Measurements from ENCODE around the gene HEBP2. TPM values are rescaled to one million over a fixed set of nuclear protein-coding genes. Genes with fewer than 3 reads are reported as not detected.
A peak's percentile ranks its signal among the peaks of the same experiment; 100 is the strongest.

Gene HEBP2
- total RNA-seq, 6 experiments from 2014 or later, result 37.3 to 69.2 (median 53.0) TPM

GRCh38 chr6:138382498-138383265 is 21.3 kb upstream of the HEBP2 start:
- no peak for TF ChIP-seq POLR2A (IDR thresholded peaks at IDR 0.05)
- no peak for TF ChIP-seq CTCF (IDR thresholded peaks at IDR 0.05)
- 71% methylated on average over 2 of the region's 8 CpGs for WGBS (ENCODE audit: insufficient coverage, low coverage, low lambda C conversion rate, missing lambda C conversion rate)
- intact Hi-C loops (cut with DNase I), result no loop called here
- DNase-seq (no peak), ATAC-seq (no peak)
- H3K27ac ChIP-seq, result no peak overlapping the region
- no peaks in the 10 kb centered on the region for H3K36me3 ChIP-seq
- H3K4me1 ChIP-seq, result peaks cover 0 to 21% (median 7%) of the 10 kb centered on the region in 4 donors
- no peaks in the 10 kb centered on the region for H3K9me3 ChIP-seq
- no peaks in the 10 kb centered on the region for H3K27me3 ChIP-seq
- no peak overlapping the region for H3K4me3 ChIP-seq

GRCh38 chr6:138383776-138384175 is 20.2 kb upstream of the HEBP2 start:
- Histone ChIP-seq H3K36me3 (no peaks in the 10 kb centered on the region), H3K9me3 (no peaks in the 10 kb centered on the region), H3K4me1 (peaks cover 0 to 18% (median 6%) of the 10 kb centered on the region in 4 donors), H3K4me3 (no peak overlapping the region), H3K27me3 (no peaks in the 10 kb centered on the region), H3K27ac (no peak overlapping the region)
- 75% methylated on average over 3 of the region's 3 CpGs for WGBS (ENCODE audit: insufficient coverage, low coverage, low lambda C conversion rate, missing lambda C conversion rate)
- no peak for ATAC-seq
- DNase-seq, result no peak
- TF ChIP-seq CTCF (IDR thresholded peaks at IDR 0.05) (no peak), POLR2A (IDR thresholded peaks at IDR 0.05) (no peak)
- intact Hi-C loops (cut with DNase I), result no loop called here

GRCh38 chr6:138386897-138387296 is 17.1 kb upstream of the HEBP2 start:
- intact Hi-C loops (cut with DNase I), result no loop called here
- Histone ChIP-seq H3K27me3 (no peaks in the 10 kb centered on the region), H3K27ac (peak overlapping the region in 1 of 3 donors; percentile 45), H3K36me3 (no peaks in the 10 kb centered on the region), H3K4me3 (no peak overlapping the region), H3K4me1 (peaks cover 0 to 14% (median 4%) of the 10 kb centered on the region in 4 donors), H3K9me3 (no peaks in the 10 kb centered on the region)
- DNase-seq (no peak), ATAC-seq (peak in 1 of 4 donors; percentile 46)
- WGBS (ENCODE audit: insufficient coverage, low coverage, low lambda C conversion rate, missing lambda C conversion rate), result 69% methylated on average over 3 of the region's 3 CpGs
- TF ChIP-seq POLR2A (IDR thresholded peaks at IDR 0.05) (no peak), CTCF (IDR thresholded peaks at IDR 0.05) (no peak)

- Histone ChIP-seq H3K36me3 (no peaks in the 10 kb centered on the region), H3K27ac (peak overlapping the region in 2 of 3 donors; percentile 7 to 45), H3K4me1 (peaks cover 0 to 14% (median 4%) of the 10 kb centered on the region in 4 donors), H3K27me3 (no peaks in the 10 kb centered on the region), H3K4me3 (no peak overlapping the region), H3K9me3 (no peaks in the 10 kb centered on the region)
- intact Hi-C loops (cut with DNase I), result no loop called here
- DNase-seq, result no peak
- WGBS (ENCODE audit: insufficient coverage, low coverage, low lambda C conversion rate, missing lambda C conversion rate), result 35% methylated on average over 6 of the region's 8 CpGs
- TF ChIP-seq POLR2A (IDR thresholded peaks at IDR 0.05) (no peak), CTCF (IDR thresholded peaks at IDR 0.05) (no peak)
- ATAC-seq, result peak; percentile 91 to 95 (median 94)
Measured at GRCh38 chr6:138387577-138388368, 16.2 kb upstream of the HEBP2 start.

All from right lobe of liver (tissue), 6 donors.